ENCODE measurements around the gene IGFL2. TPM values are rescaled to one million over a fixed set of nuclear protein-coding genes. Genes with fewer than 3 reads are reported as not detected.
"Not testable (repeated sequence)": the region's sequence is repeated elsewhere in the genome, so short reads cannot be mapped to it uniquely, and the experiment has no call there.

The IGFL2 gene
- total RNA-seq, 1 experiment from 2014 or later = not detected

DNA sequence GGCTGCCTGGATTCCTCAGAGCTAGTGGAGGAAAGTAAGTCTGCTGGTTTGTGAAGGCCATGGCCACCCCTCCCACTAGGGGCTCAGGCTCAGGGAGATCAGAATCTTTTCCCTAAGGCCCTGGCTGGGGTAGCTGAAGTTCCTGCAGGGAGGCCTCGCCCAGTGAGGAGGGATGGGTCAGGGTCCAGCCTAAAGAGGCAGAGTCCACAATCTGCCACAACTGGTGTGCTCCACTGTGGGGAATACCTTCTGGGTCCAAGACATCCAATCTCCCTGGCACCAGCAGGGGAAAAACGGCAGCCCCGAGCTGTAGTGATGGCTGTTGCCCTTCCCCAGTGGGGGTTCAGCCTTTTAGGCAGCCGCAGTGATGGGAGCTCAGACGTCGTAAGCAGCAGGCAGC lies 46.7 kb upstream of the IGFL2 start:
- H3K27ac ChIP-seq (ENCODE audit: low read depth, low read length) = no peak overlapping the region
- POLR2A ChIA-PET = no interaction called here
- intact Hi-C loops (cut with micrococcal nuclease) = no loop called here
- H3K4me2 ChIP-seq (ENCODE audit: low read length) = no peak overlapping the region
- H3K9me2 ChIP-seq (ENCODE audit: insufficient read depth) = no peaks in the 10 kb centered on the region
- H3K79me2 ChIP-seq (ENCODE audit: insufficient read depth, low read length) = no peaks in the 10 kb centered on the region
- TF ChIP-seq FOSL1 (IDR thresholded peaks at IDR 0.05; ENCODE audit: low read depth) (no peak), POLR2A (IDR thresholded peaks at IDR 0.05; ENCODE audit: borderline replicate concordance, extremely low read depth, insufficient read depth, insufficient read length) (no peak), RAD21 (IDR thresholded peaks at IDR 0.05; ENCODE audit: low read depth) (no peak), JUND (IDR thresholded peaks at IDR 0.05) (no peak), CBX3 (IDR thresholded peaks at IDR 0.05; ENCODE audit: low read depth) (no peak), YY1 (IDR thresholded peaks at IDR 0.05; ENCODE audit: extremely low read depth, insufficient replicate concordance, low read depth, low read length) (no peak), TCF7L2 (IDR thresholded peaks at IDR 0.05; ENCODE audit: borderline replicate concordance, extremely low read depth, insufficient read depth, insufficient read length) (no peak), EGR1 (IDR thresholded peaks at IDR 0.05; ENCODE audit: low read depth) (no peak), EZH2phosphoT487 (IDR thresholded peaks at IDR 0.05; ENCODE audit: borderline replicate concordance) (no peak), SIN3A (IDR thresholded peaks at IDR 0.05; ENCODE audit: low read depth) (no peak), ELF1 (IDR thresholded peaks at IDR 0.05; ENCODE audit: borderline replicate concordance, low read depth) (no peak)
- TF ChIP-seq, protein P1, sequence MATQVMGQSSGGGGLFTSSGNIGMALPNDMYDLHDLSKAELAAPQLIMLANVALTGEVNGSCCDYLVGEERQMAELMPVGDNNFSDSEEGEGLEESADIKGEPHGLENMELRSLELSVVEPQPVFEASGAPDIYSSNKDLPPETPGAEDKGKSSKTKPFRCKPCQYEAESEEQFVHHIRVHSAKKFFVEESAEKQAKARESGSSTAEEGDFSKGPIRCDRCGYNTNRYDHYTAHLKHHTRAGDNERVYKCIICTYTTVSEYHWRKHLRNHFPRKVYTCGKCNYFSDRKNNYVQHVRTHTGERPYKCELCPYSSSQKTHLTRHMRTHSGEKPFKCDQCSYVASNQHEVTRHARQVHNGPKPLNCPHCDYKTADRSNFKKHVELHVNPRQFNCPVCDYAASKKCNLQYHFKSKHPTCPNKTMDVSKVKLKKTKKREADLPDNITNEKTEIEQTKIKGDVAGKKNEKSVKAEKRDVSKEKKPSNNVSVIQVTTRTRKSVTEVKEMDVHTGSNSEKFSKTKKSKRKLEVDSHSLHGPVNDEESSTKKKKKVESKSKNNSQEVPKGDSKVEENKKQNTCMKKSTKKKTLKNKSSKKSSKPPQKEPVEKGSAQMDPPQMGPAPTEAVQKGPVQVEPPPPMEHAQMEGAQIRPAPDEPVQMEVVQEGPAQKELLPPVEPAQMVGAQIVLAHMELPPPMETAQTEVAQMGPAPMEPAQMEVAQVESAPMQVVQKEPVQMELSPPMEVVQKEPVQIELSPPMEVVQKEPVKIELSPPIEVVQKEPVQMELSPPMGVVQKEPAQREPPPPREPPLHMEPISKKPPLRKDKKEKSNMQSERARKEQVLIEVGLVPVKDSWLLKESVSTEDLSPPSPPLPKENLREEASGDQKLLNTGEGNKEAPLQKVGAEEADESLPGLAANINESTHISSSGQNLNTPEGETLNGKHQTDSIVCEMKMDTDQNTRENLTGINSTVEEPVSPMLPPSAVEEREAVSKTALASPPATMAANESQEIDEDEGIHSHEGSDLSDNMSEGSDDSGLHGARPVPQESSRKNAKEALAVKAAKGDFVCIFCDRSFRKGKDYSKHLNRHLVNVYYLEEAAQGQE (IDR thresholded peaks at IDR 0.05; ENCODE audit: low read depth) = no peak
- TF ChIP-seq, protein P2, sequence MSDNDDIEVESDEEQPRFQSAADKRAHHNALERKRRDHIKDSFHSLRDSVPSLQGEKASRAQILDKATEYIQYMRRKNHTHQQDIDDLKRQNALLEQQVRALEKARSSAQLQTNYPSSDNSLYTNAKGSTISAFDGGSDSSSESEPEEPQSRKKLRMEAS (IDR thresholded peaks at IDR 0.05) = no peak
- TF ChIP-seq, protein P3, sequence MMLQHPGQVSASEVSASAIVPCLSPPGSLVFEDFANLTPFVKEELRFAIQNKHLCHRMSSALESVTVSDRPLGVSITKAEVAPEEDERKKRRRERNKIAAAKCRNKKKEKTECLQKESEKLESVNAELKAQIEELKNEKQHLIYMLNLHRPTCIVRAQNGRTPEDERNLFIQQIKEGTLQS (IDR thresholded peaks at IDR 0.05) = no peak
- H3K4me1 ChIP-seq (ENCODE audit: control insufficient read depth in 1 of 2, insufficient read depth in 2 of 2, low read length in 2 of 2) = no peaks in the 10 kb centered on the region
- H3K9me3 ChIP-seq (ENCODE audit: control insufficient read depth in 1 of 2, insufficient read depth in 1 of 2, low read depth in 1 of 2, low read length in 2 of 2) = peaks cover 3 to 13% of the 10 kb centered on the region in 2 experiments; a peak in 2 of 4 replicates
- DNase-seq (ENCODE audit: low read depth, low spot score) (no peak), ATAC-seq (no peak)
- H3K27me3 ChIP-seq (ENCODE audit: insufficient read depth, low read length) = no peaks in the 10 kb centered on the region
- RAD21 ChIA-PET (ENCODE audit: low non-redundant PET in 1 of 2, low total read pairs in 2 of 2, uncharacterized antibody in 2 of 2, unreplicated experiment in 2 of 2) = no interaction called here
- no peaks in the 10 kb centered on the region for H4K20me1 ChIP-seq (ENCODE audit: insufficient read depth)
- H3K36me3 ChIP-seq (ENCODE audit: control insufficient read depth in 1 of 2, insufficient read depth in 2 of 2, low read length in 2 of 2) = no peaks in the 10 kb centered on the region
- H2AFZ ChIP-seq (ENCODE audit: low read depth, low read length, poor library complexity, severe bottlenecking) = no peak overlapping the region
- no peak overlapping the region for H3K9ac ChIP-seq (ENCODE audit: low read length)
- no TSS peak for BruUV-seq (replicated peaks)
- CTCF ChIA-PET = no interaction called here
- no peak overlapping the region for H3K4me3 ChIP-seq (replicated peaks in 1 of 2; ENCODE audit: low read depth in 1 of 2, low read length in 2 of 2)

DNA sequence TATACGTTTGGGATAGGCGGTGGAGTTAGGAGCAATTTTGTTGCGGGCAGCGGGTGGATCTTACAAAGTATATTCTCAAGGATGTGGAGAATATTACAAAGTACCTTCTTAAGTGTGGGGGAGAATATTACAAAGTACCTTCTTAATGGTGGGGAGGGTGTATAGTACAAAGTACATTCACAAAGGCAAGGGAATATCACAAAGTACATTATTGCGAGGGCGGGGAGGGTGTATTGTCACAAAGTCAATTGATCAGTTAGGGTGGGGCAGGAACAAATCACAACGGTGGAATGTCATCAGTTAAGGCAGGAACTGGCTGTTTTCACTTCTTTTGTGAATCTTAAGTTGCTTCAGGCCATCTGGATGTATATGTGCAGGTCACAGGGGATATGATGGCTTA lies 45.7 kb upstream of the IGFL2 start:
- H4K20me1 ChIP-seq (ENCODE audit: insufficient read depth); H3K4me1 ChIP-seq (ENCODE audit: control insufficient read depth in 1 of 2, insufficient read depth in 2 of 2, low read length in 2 of 2); H3K36me3 ChIP-seq (ENCODE audit: control insufficient read depth in 1 of 2, insufficient read depth in 2 of 2, low read length in 2 of 2); intact Hi-C loops (cut with micrococcal nuclease); CTCF ChIA-PET; BruUV-seq (replicated peaks); H3K27me3 ChIP-seq (ENCODE audit: insufficient read depth, low read length); H3K9me2 ChIP-seq (ENCODE audit: insufficient read depth); H3K9ac ChIP-seq (ENCODE audit: low read length); H2AFZ ChIP-seq (ENCODE audit: low read depth, low read length, poor library complexity, severe bottlenecking); H3K79me2 ChIP-seq (ENCODE audit: insufficient read depth, low read length); ATAC-seq; H3K4me2 ChIP-seq (ENCODE audit: low read length); H3K4me3 ChIP-seq (replicated peaks in 1 of 2; ENCODE audit: low read depth in 1 of 2, low read length in 2 of 2); POLR2A ChIA-PET; DNase-seq (ENCODE audit: low read depth, low spot score); RAD21 ChIA-PET (ENCODE audit: low non-redundant PET in 1 of 2, low total read pairs in 2 of 2, uncharacterized antibody in 2 of 2, unreplicated experiment in 2 of 2); H3K27ac ChIP-seq (ENCODE audit: low read depth, low read length): not testable (repeated sequence)
- peaks cover 3 to 13% of the 10 kb centered on the region in 2 experiments; a peak in 2 of 4 replicates for H3K9me3 ChIP-seq (ENCODE audit: control insufficient read depth in 1 of 2, insufficient read depth in 1 of 2, low read depth in 1 of 2, low read length in 2 of 2)
